WTC11 (cell line): ENCODE results near the gene ETS1. TPM values are rescaled to one million over a fixed set of nuclear protein-coding genes. Genes with fewer than 3 reads are reported as not detected.

ENCODE experiments used
- ATAC-seq: fragments of 200-7000 bp; cut with Tn5 transposase; 2 replicates; pipeline ENCODE4 v1.10.0; 2021; ENCODE audit warnings: mild to moderate bottlenecking, moderate library complexity
- CTCF ChIA-PET: fragments of 300-600 bp; sonication (Branson Sonifier 250); formaldehyde crosslinking; loops from one replicate; lab custom pipeline; 2021; ENCODE audit warnings: antibody characterized with exemption; lab: Charles Lee
- POLR2A ChIA-PET: fragments of 350-600 bp; sonication (Branson Sonifier 250); formaldehyde crosslinking; loops from one replicate; lab custom pipeline; 2021; ENCODE audit warnings: antibody characterized with exemption; lab: Charles Lee
- DNase-seq: peaks from one replicate; pipeline ENCODE4 v3.0.0; 2021; ENCODE audit warnings: low spot score
- H3K27ac Mint-ChIP-seq: 2 replicates; pipeline ENCODE4 v1.8.0; 2021; ENCODE audit warnings: mixed read lengths
- H3K27me3 Mint-ChIP-seq: 2 replicates; pipeline ENCODE4 v1.8.0; 2021; ENCODE audit warnings: low read depth, mild to moderate bottlenecking, moderate library complexity, mixed read lengths
- H3K36me3 Mint-ChIP-seq: 2 replicates; pipeline ENCODE4 v1.8.0; 2021; ENCODE audit warnings: mixed read lengths
- H3K4me1 Mint-ChIP-seq: 2 replicates; pipeline ENCODE4 v1.8.0; 2022; ENCODE audit warnings: mixed read lengths
- H3K4me3 Mint-ChIP-seq: 2 replicates; pipeline ENCODE4 v1.8.0; 2021; ENCODE audit warnings: mild to moderate bottlenecking, moderate library complexity, mixed read lengths
- H3K9me3 Mint-ChIP-seq: 2 replicates; pipeline ENCODE4 v1.8.0; 2021; ENCODE audit warnings: mixed read lengths
- ATF6 ChIP-seq: sonication (generic); formaldehyde crosslinking; IDR thresholded peaks from 2 replicates; pipeline ENCODE4 v1.8.1; 2023; ENCODE audit warnings: mild to moderate bottlenecking, missing genetic modification reagents
- CREB1 ChIP-seq: sonication (generic); formaldehyde crosslinking; IDR thresholded peaks from 2 replicates; pipeline ENCODE4 v1.8.0; 2023; ENCODE audit warnings: mild to moderate bottlenecking, missing genetic modification reagents
- EMX1 ChIP-seq: fragments of 250-450 bp; sonication (Bioruptor Pico); IDR thresholded peaks from 2 replicates; pipeline ENCODE4 v1.8.0; 2021; ENCODE audit warnings: mild to moderate bottlenecking
- ERG ChIP-seq: fragments of 250-450 bp; sonication (Bioruptor Pico); IDR thresholded peaks from 2 replicates; pipeline ENCODE4 v1.8.0; 2021; ENCODE audit warnings: mild to moderate bottlenecking
- FOXP1 ChIP-seq: sonication (generic); formaldehyde crosslinking; IDR thresholded peaks from 2 replicates; pipeline ENCODE4 v1.8.0; 2022; ENCODE audit warnings: missing genetic modification reagents, mild to moderate bottlenecking, moderate library complexity, borderline replicate concordance
- FOXP4 ChIP-seq: sonication (generic); formaldehyde crosslinking; IDR thresholded peaks from 2 replicates; pipeline ENCODE4 v1.8.0; 2022; ENCODE audit warnings: mild to moderate bottlenecking, missing genetic modification reagents
- GRHL2 ChIP-seq: fragments of 250-450 bp; sonication (Bioruptor Pico); IDR thresholded peaks from 2 replicates; pipeline ENCODE4 v1.8.0; 2022; ENCODE audit warnings: mild to moderate bottlenecking, moderate library complexity; ENCODE audit not compliant: insufficient replicate concordance, severe bottlenecking
- HMGXB4 ChIP-seq: sonication (generic); formaldehyde crosslinking; IDR thresholded peaks from 2 replicates; pipeline ENCODE4 v1.8.1; 2023; ENCODE audit warnings: mild to moderate bottlenecking, moderate library complexity, missing genetic modification reagents
- NR3C1 ChIP-seq: sonication (generic); formaldehyde crosslinking; conservative IDR thresholded peaks from 2 replicates; pipeline ENCODE4 v1.8.1; 2023; ENCODE audit warnings: low read depth, mild to moderate bottlenecking, missing genetic modification reagents
- RELA ChIP-seq: sonication (generic); formaldehyde crosslinking; IDR thresholded peaks from 2 replicates; pipeline ENCODE4 v1.8.1; 2022; ENCODE audit warnings: missing genetic modification reagents, mild to moderate bottlenecking, borderline replicate concordance
- SMAD3 ChIP-seq: sonication (generic); formaldehyde crosslinking; IDR thresholded peaks from 2 replicates; pipeline ENCODE4 v1.8.0; 2022; ENCODE audit warnings: missing genetic modification reagents, mild to moderate bottlenecking, borderline replicate concordance
- STAT6 ChIP-seq: sonication (generic); formaldehyde crosslinking; conservative IDR thresholded peaks from 2 replicates; pipeline ENCODE4 v1.8.1; 2023; ENCODE audit warnings: mild to moderate bottlenecking, low read depth, missing genetic modification reagents, moderate library complexity
- TCF7 ChIP-seq: sonication (generic); formaldehyde crosslinking; IDR thresholded peaks from 2 replicates; pipeline ENCODE4 v1.8.0; 2022; ENCODE audit warnings: mild to moderate bottlenecking, low read depth, missing genetic modification reagents, moderate library complexity
- ZBTB21 ChIP-seq: sonication (generic); formaldehyde crosslinking; IDR thresholded peaks from 2 replicates; pipeline ENCODE4 v1.8.1; 2023; ENCODE audit warnings: mild to moderate bottlenecking, missing genetic modification reagents, borderline replicate concordance
- ZNF396 ChIP-seq: fragments of 250-450 bp; sonication (Bioruptor Pico); IDR thresholded peaks from 2 replicates; pipeline ENCODE4 v1.8.0; 2021; ENCODE audit warnings: mild to moderate bottlenecking, moderate library complexity, borderline replicate concordance
- total RNA-seq: library from RNA; stranded (reverse); gene quantifications from 3 replicates; pipeline ENCODE4 v1.2.3, GENCODE V29; 2021

Gene ETS1
- total RNA-seq, 1 experiment from 2014 or later: 33.1 TPM

- TF ChIP-seq FOXP4 (CRISPR knock-in tag) (no peak), ATF6 (CRISPR knock-in tag) (no peak), HMGXB4 (CRISPR knock-in tag) (no peak), ERG (CRISPR knock-in tag) (no peak), SMAD3 (no peak), GRHL2 (CRISPR knock-in tag) (no peak)
Measured at GRCh38 chr11:128456566-128457268, 130.6 kb downstream of the ETS1 start (continued).

- CTCF ChIA-PET: interaction anchor here (1.6 kb wide), 1 partner anchor 172 kb away, joined by 3 read pairs; no protein-coding TSS in a partner anchor
- POLR2A ChIA-PET: no interaction called here
- ATAC-seq: no peak
- H3K27me3 Mint-ChIP-seq: no peaks in the 10 kb centered on the region
- H3K27ac Mint-ChIP-seq: no peak overlapping the region
- H3K4me1 Mint-ChIP-seq: no peaks in the 10 kb centered on the region
- no peak for TF ChIP-seq CREB1 (CRISPR knock-in tag)
- TF ChIP-seq FOXP4 (CRISPR knock-in tag): no peak
- TF ChIP-seq ZBTB21 (CRISPR knock-in tag): no peak
- TF ChIP-seq EMX1 (CRISPR knock-in tag): no peak
- TF ChIP-seq RELA (CRISPR knock-in tag): no peak
- no peak for TF ChIP-seq FOXP1 (CRISPR knock-in tag)
- no peak for TF ChIP-seq NR3C1 (CRISPR knock-in tag)
- no peak for TF ChIP-seq STAT6 (CRISPR knock-in tag)
- no peak for TF ChIP-seq ZNF396
- TF ChIP-seq HMGXB4 (CRISPR knock-in tag): no peak
- TF ChIP-seq TCF7 (CRISPR knock-in tag): no peak
- no peak for DNase-seq
- no peak overlapping the region for H3K4me3 Mint-ChIP-seq
- peaks cover 5% of the 10 kb centered on the region; the same call in 1 of the 2 replicates for H3K36me3 Mint-ChIP-seq
- no peaks in the 10 kb centered on the region for H3K9me3 Mint-ChIP-seq
Measured at GRCh38 chr11:128455766-128456165, 131.6 kb downstream of the ETS1 start.
